Measurements from ENCODE around the gene CDKL1.

- TF ChIP-seq EP300 (IDR thresholded peaks at IDR 0.05) (no peak), CTCF (IDR thresholded peaks at IDR 0.05) (no peak), POLR2A (IDR thresholded peaks at IDR 0.05; ENCODE audit: low read depth) (no peak)
These were observed 60.5 kb downstream of the CDKL1 start for GRCh38 chr14:50335989-50336824.
